K562 (cell line): Measurements from ENCODE around the gene DEF6. TPM values are rescaled to one million over a fixed set of nuclear protein-coding genes. Genes with fewer than 3 reads are reported as not detected.

Experiments
- ARID1B ChIP-seq: fragments of 450-650 bp; IDR thresholded peaks from 2 replicates; pipeline ENCODE4 v1.6.1; 2016; ENCODE audit warnings: antibody characterized with exemption, mild to moderate bottlenecking, inconsistent platforms
- CHD2 ChIP-seq: IDR thresholded peaks from 2 replicates; pipeline ENCODE4 v1.6.1; 2011; ENCODE audit warnings: low read depth, low read length
- E2F3 ChIP-seq: fragments of 250-450 bp; sonication (Bioruptor Pico); IDR thresholded peaks from 2 replicates; pipeline ENCODE4 v1.4.0; 2020; ENCODE audit warnings: mild to moderate bottlenecking
- EHMT2 ChIP-seq: fragments of 450-650 bp; IDR thresholded peaks from 2 replicates; pipeline ENCODE4 v1.6.1; 2018; ENCODE audit warnings: antibody characterized with exemption
- ELF1 ChIP-seq: fragments of 200-800 bp; sonication (Bioruptor generic); IDR thresholded peaks from 2 replicates; pipeline ENCODE4 v1.6.1; 2016; ENCODE audit warnings: missing genetic modification characterization, missing compliant biosample characterization
- FUS ChIP-seq: fragments of 200-400 bp; formaldehyde crosslinking; optimal IDR thresholded peaks from 2 replicates; pipeline ENCODE3; 2017; ENCODE audit warnings: low read depth, low read length
- GATA2 ChIP-seq: sonication (generic); formaldehyde crosslinking; IDR thresholded peaks from 2 replicates; pipeline ENCODE4 v1.4.0; 2020; ENCODE audit warnings: mild to moderate bottlenecking, missing genetic modification reagents
- MCM5 ChIP-seq: fragments of 450-650 bp; IDR thresholded peaks from 2 replicates; pipeline ENCODE4 v1.6.1; 2016; ENCODE audit warnings: low read depth
- RFX5 ChIP-seq: IDR thresholded peaks from 2 replicates; pipeline ENCODE4 v1.6.1; 2011; ENCODE audit warnings: low read depth, mild to moderate bottlenecking, improper control_type of control experiment, low read length
- SP1 ChIP-seq: sonication (generic); formaldehyde crosslinking; IDR thresholded peaks from 2 replicates; pipeline ENCODE4 v1.8.1; 2022; ENCODE audit warnings: mild to moderate bottlenecking, missing genetic modification reagents
- SPI1 ChIP-seq: IDR thresholded peaks from 2 replicates; pipeline ENCODE4 v1.6.1; 2011; ENCODE audit warnings: low read depth, low read length, control low read depth, borderline replicate concordance
- ZBTB7A ChIP-seq: IDR thresholded peaks from 2 replicates; pipeline ENCODE4 v1.6.1; 2011; ENCODE audit warnings: low read depth, mild to moderate bottlenecking, low read length, moderate library complexity, borderline replicate concordance; ENCODE audit not compliant: control insufficient read depth
- ZNF175 ChIP-seq: fragments of 200-800 bp; sonication (Bioruptor generic); IDR thresholded peaks from 2 replicates; pipeline ENCODE4 v1.6.1; 2016; ENCODE audit warnings: low read depth, mild to moderate bottlenecking, missing genetic modification characterization, missing compliant biosample characterization
- ZNF561 ChIP-seq: fragments of 450-650 bp; formaldehyde crosslinking; conservative IDR thresholded peaks from 2 replicates; pipeline ENCODE4 v1.4.0; 2020; ENCODE audit warnings: mild to moderate bottlenecking, moderate library complexity
- polyA plus RNA-seq, 8 experiments: library from polyadenylated mRNA; depleted of rRNA in 4 of 8; stranded (reverse) in 5 of 8; unstranded in 3 of 8; fragments of >200 nt; fragmentation: Nextera tagmentation in 2 of 8; fragmentation: Illumina TruSeq in 1 of 8; extraction: Ambion mirVana in 2 of 8; extraction: Trizol in 1 of 8; gene quantifications; 2 replicates each; pipeline versions ENCODE4 v1.2.1 to v1.2.3, GENCODE V29; 2011 to 2014; ENCODE audit warnings: inconsistent platforms in 1 of 8, missing spikeins in 1 of 8
- total RNA-seq, 7 experiments: library from RNA; depleted of rRNA in 6 of 7; stranded (reverse); fragments of >200 nt in 6 of 7; fragmentation: Illumina TruSeq in 2 of 7; extraction: Trizol in 2 of 7; gene quantifications; 2 replicates each; pipeline versions ENCODE4 v1.2.1 to v1.2.3, GENCODE V29; 2011 to 2021; ENCODE audit warnings: low replicate concordance in 1 of 7
- TF ChIP-seq, protein P1 (sequence below): fragments of 250-450 bp; sonication (Bioruptor Pico); IDR thresholded peaks from 2 replicates; pipeline ENCODE4 v1.5.0; 2022; ENCODE audit warnings: mild to moderate bottlenecking
- TF ChIP-seq, protein P2 (sequence below): sonication (generic); formaldehyde crosslinking; IDR thresholded peaks from 2 replicates; pipeline ENCODE4 v1.8.1; 2023; ENCODE audit warnings: mild to moderate bottlenecking, missing genetic modification reagents
- TF ChIP-seq, protein P3 (sequence below): sonication (generic); formaldehyde crosslinking; IDR thresholded peaks from 2 replicates; pipeline ENCODE4 v1.8.1; 2022; ENCODE audit warnings: missing genetic modification reagents

Gene DEF6
- total and polyA plus RNA-seq, 9 of the 15 experiments (the other 6 are each of a cell fraction or from before 2014, with no cell fraction given), result 1.3 to 44.6 (median 22.7) TPM

DNA sequence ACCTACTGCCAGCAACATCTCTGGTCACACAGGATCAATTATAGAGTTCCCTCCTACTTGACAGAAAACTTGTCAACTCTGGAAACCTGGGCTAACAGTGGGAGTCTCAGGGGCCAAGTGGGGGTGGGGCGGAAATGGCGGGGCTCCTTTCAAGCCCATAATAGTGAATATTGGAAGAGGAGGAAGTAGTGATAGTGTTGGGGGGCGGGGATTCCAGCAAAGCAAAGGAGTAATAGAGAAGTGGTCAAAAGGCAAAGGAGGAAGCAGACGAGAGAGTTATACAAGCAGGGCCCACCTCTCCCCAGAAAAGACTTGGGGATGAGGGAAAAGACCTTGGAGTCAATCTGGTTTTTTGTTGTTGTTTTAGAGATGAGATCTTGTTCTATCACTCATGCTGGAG lies 2.1 kb downstream of the DEF6 start (continued):
- TF ChIP-seq, protein P1, sequence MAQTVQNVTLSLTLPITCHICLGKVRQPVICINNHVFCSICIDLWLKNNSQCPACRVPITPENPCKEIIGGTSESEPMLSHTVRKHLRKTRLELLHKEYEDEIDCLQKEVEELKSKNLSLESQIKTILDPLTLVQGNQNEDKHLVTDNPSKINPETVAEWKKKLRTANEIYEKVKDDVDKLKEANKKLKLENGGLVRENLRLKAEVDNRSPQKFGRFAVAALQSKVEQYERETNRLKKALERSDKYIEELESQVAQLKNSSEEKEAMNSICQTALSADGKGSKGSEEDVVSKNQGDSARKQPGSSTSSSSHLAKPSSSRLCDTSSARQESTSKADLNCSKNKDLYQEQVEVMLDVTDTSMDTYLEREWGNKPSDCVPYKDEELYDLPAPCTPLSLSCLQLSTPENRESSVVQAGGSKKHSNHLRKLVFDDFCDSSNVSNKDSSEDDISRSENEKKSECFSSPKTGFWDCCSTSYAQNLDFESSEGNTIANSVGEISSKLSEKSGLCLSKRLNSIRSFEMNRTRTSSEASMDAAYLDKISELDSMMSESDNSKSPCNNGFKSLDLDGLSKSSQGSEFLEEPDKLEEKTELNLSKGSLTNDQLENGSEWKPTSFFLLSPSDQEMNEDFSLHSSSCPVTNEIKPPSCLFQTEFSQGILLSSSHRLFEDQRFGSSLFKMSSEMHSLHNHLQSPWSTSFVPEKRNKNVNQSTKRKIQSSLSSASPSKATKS (CRISPR knock-in tag), result no peak
- TF ChIP-seq E2F3 (CRISPR knock-in tag) (no peak), MCM5 (no peak), FUS (no peak), ZNF175 (CRISPR knock-in tag) (0 out of 2 replicates have a peak, but pooled peaks have one; percentile 24), EHMT2 (peak; percentile 59; the same call in 1 of the 2 replicates), SP1 (CRISPR knock-in tag) (peak; percentile 42; the same call in 1 of the 2 replicates), ZBTB7A (no peak), SPI1 (peak; percentile 90), GATA2 (no peak), ELF1 (tag) (0 out of 2 replicates have a peak, but pooled peaks have one; percentile 59), ARID1B (peak; percentile 32; the same call in 1 of the 2 replicates), CHD2 (no peak), ZNF561 (CRISPR knock-in tag) (no peak), RFX5 (peak; percentile 73; the same call in 1 of the 2 replicates)
- TF ChIP-seq, protein P2, sequence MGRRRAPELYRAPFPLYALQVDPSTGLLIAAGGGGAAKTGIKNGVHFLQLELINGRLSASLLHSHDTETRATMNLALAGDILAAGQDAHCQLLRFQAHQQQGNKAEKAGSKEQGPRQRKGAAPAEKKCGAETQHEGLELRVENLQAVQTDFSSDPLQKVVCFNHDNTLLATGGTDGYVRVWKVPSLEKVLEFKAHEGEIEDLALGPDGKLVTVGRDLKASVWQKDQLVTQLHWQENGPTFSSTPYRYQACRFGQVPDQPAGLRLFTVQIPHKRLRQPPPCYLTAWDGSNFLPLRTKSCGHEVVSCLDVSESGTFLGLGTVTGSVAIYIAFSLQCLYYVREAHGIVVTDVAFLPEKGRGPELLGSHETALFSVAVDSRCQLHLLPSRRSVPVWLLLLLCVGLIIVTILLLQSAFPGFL (CRISPR knock-in tag), result no peak
- TF ChIP-seq, protein P3, sequence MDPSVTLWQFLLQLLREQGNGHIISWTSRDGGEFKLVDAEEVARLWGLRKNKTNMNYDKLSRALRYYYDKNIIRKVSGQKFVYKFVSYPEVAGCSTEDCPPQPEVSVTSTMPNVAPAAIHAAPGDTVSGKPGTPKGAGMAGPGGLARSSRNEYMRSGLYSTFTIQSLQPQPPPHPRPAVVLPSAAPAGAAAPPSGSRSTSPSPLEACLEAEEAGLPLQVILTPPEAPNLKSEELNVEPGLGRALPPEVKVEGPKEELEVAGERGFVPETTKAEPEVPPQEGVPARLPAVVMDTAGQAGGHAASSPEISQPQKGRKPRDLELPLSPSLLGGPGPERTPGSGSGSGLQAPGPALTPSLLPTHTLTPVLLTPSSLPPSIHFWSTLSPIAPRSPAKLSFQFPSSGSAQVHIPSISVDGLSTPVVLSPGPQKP (CRISPR knock-in tag), result no peak
